Esophagus squamous epithelium (tissue), 4 donors: ENCODE measurements around the gene RAB43.

Experiments
- POLR2A ChIP-seq, 4 donors: fragments of 450-650 bp; IDR thresholded peaks; one replicate each; pipeline ENCODE4 v1.6.1; 2017; ENCODE audit warnings: antibody characterized with exemption in 4 of 4, mild to moderate bottlenecking in 4 of 4, moderate library complexity in 3 of 4
- TF ChIP-seq, protein P1 (sequence below), 6 experiments: fragments of 450-650 bp in 4 of 6; fragments of 200-600 bp in 2 of 6; sonication (generic) in 2 of 6; IDR thresholded peaks; one replicate each; pipeline ENCODE4 v1.5.1; 2016 to 2019; ENCODE audit warnings: antibody characterized with exemption in 6 of 6, mild to moderate bottlenecking in 4 of 6, moderate library complexity in 4 of 6

DNA sequence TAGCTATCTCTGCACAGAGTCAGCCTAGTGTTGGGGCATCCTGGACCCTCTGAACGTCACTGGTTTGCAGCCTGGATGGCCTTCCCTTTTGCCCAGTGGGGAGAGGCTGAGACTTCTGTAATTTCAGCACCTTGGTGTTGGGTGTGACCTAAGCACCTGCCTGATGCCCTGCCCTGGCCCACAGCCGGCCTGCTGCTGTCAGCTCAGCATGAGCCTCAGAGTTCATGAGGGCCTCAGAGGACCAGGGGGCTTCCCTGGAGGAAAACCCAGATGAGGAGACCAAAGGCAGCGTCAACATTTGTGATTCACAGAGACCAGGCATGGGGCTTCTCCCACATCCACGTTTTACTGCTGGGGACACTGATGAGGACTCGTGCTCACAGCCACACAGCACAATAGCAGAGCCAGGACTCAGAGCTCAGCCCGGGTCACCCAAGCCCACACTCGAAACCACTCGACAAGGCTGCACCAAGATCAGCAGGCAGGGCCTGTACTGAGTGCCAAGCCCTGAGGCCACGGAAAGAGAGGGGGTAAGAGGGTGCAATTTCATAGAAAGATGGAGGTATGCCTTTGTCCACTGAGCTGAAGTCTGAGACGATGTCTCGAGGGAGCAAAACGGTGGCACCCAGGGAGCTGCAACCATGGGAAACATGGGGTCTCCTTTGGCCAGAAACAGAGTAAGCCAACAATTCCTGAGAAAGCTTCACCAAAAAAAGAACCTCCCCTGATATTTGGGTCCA, 70.9 kb downstream of the RAB43 start:
- TF ChIP-seq, protein P1, sequence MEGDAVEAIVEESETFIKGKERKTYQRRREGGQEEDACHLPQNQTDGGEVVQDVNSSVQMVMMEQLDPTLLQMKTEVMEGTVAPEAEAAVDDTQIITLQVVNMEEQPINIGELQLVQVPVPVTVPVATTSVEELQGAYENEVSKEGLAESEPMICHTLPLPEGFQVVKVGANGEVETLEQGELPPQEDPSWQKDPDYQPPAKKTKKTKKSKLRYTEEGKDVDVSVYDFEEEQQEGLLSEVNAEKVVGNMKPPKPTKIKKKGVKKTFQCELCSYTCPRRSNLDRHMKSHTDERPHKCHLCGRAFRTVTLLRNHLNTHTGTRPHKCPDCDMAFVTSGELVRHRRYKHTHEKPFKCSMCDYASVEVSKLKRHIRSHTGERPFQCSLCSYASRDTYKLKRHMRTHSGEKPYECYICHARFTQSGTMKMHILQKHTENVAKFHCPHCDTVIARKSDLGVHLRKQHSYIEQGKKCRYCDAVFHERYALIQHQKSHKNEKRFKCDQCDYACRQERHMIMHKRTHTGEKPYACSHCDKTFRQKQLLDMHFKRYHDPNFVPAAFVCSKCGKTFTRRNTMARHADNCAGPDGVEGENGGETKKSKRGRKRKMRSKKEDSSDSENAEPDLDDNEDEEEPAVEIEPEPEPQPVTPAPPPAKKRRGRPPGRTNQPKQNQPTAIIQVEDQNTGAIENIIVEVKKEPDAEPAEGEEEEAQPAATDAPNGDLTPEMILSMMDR (IDR thresholded peaks at IDR 0.05) = no peak
- no peak for TF ChIP-seq POLR2A (IDR thresholded peaks at IDR 0.05)
